Neural crest cell (in vitro differentiated cells): ENCODE measurements around the gene ZNF581. TPM values are rescaled to one million over a fixed set of nuclear protein-coding genes. Genes with fewer than 3 reads are reported as not detected.

Experiments used
- DNase-seq: peaks from one replicate; pipeline ENCODE4 v3.0.0; 2021; ENCODE audit warnings: low read depth, mixed read lengths, low spot score
- H3K27ac Mint-ChIP-seq: one replicate; pipeline ENCODE4 v1.8.0; 2021; ENCODE audit warnings: mild to moderate bottlenecking, mixed read lengths; ENCODE audit not compliant: unreplicated experiment
- H3K27me3 Mint-ChIP-seq: 2 replicates; pipeline ENCODE4 v1.8.0; 2021; ENCODE audit warnings: low read depth, mild to moderate bottlenecking, mixed read lengths
- H3K36me3 Mint-ChIP-seq: 2 replicates; pipeline ENCODE4 v1.8.0; 2021; ENCODE audit warnings: low read depth, mild to moderate bottlenecking, mixed read lengths
- H3K4me1 Mint-ChIP-seq: 2 replicates; pipeline ENCODE4 v1.8.0; 2021; ENCODE audit warnings: mixed read lengths
- H3K4me3 Mint-ChIP-seq: one replicate; pipeline ENCODE4 v1.8.0; 2021; ENCODE audit warnings: mild to moderate bottlenecking, mixed read lengths
- H3K9me3 Mint-ChIP-seq: 2 replicates; pipeline ENCODE4 v1.8.0; 2021; ENCODE audit warnings: mixed read lengths
- total RNA-seq: library from RNA; stranded (reverse); gene quantifications from 2 replicates; pipeline ENCODE4 v1.2.1, GENCODE V29; 2021
- TF ChIP-seq, protein P1 (sequence below): fragments of 200-600 bp; sonication (generic); conservative IDR thresholded peaks from 2 replicates; pipeline ENCODE4 v1.5.0; 2021; ENCODE audit warnings: antibody characterized with exemption, mild to moderate bottlenecking

The ZNF581 gene
- total RNA-seq, 1 donor from 2014 or later = 40.8 TPM

DNA sequence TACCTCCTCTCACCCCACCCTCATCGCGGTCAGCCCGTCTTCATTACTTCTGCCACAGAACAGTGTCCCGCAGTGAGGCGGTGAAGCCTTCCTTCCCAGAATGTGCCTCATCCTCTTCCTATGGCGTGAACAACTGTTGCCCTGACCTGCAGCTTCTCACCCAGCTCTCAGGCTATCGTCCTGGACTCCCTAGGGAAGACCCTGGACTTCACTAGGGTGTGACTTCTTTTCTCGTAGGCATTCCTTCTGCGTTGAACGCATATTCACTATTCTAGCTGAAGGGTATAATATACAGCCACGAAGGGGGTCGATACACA lies 37.0 kb upstream of the ZNF581 start:
- peak overlapping the region; percentile 97 for H3K4me3 Mint-ChIP-seq
- TF ChIP-seq, protein P1, sequence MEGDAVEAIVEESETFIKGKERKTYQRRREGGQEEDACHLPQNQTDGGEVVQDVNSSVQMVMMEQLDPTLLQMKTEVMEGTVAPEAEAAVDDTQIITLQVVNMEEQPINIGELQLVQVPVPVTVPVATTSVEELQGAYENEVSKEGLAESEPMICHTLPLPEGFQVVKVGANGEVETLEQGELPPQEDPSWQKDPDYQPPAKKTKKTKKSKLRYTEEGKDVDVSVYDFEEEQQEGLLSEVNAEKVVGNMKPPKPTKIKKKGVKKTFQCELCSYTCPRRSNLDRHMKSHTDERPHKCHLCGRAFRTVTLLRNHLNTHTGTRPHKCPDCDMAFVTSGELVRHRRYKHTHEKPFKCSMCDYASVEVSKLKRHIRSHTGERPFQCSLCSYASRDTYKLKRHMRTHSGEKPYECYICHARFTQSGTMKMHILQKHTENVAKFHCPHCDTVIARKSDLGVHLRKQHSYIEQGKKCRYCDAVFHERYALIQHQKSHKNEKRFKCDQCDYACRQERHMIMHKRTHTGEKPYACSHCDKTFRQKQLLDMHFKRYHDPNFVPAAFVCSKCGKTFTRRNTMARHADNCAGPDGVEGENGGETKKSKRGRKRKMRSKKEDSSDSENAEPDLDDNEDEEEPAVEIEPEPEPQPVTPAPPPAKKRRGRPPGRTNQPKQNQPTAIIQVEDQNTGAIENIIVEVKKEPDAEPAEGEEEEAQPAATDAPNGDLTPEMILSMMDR = no peak
- no peaks in the 10 kb centered on the region for H3K9me3 Mint-ChIP-seq
- peaks cover 43% of the 10 kb centered on the region for H3K4me1 Mint-ChIP-seq
- no peaks in the 10 kb centered on the region for H3K27me3 Mint-ChIP-seq
- peaks cover 7% of the 10 kb centered on the region for H3K36me3 Mint-ChIP-seq
- no peak for DNase-seq
- H3K27ac Mint-ChIP-seq = peak overlapping the region; percentile 76

- H3K9me3 Mint-ChIP-seq = no peaks in the 10 kb centered on the region
- H3K27ac Mint-ChIP-seq = peak overlapping the region; percentile 8
- H3K27me3 Mint-ChIP-seq = no peaks in the 10 kb centered on the region
- H3K4me3 Mint-ChIP-seq = peak overlapping the region; percentile 97
- H3K36me3 Mint-ChIP-seq = peaks cover 7% of the 10 kb centered on the region
- DNase-seq = no peak
- TF ChIP-seq, protein P1 = no peak
- peaks cover 43% of the 10 kb centered on the region for H3K4me1 Mint-ChIP-seq
Observed at GRCh38 chr19:55606817-55607216, 36.6 kb upstream of the ZNF581 start.

- Mint-ChIP-seq H3K4me1 (peaks cover 37% of the 10 kb centered on the region), H3K27me3 (no peaks in the 10 kb centered on the region), H3K9me3 (no peaks in the 10 kb centered on the region), H3K36me3 (peaks cover 13% of the 10 kb centered on the region), H3K4me3 (peak overlapping the region; percentile 18), H3K27ac (no peak overlapping the region)
- TF ChIP-seq, protein P1 = no peak
- no peak for DNase-seq
Observed at GRCh38 chr19:55609326-55609725, 34.1 kb upstream of the ZNF581 start.

DNA sequence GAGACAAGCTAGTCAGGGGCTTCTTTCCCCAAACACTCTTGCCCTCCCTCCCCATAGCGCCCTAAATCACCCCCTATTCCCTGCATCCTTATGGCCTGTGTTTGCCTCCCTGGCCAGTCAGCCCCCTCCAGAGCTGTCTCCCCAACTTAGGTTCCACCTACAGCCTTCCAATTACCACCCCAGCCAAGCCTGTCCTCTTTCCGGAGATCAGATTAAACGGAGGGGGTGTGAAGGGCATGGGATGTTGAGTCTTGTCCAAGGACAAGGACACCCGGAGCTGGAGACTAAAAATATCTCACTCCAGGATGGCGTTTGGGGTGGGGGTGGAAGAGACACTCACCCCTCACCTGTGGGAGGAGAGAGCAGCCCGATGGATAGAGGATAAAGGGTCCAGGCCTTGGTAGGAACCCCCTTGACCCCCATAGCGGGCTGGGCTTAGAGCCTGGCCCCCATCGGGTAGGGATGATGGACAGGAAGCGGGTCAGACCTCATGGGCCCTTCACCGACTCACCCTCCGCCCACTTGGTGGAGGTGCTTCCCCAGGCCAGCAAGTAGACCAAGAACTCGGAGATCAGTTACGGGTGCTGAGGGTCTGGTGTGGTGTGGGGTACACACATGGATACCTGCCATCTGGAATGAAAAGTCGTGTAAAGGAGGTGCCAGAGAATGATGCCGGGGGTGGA lies 32.0 kb upstream of the ZNF581 start:
- peak overlapping the region; percentile 69 for H3K4me3 Mint-ChIP-seq
- no peak overlapping the region for H3K27ac Mint-ChIP-seq
- no peaks in the 10 kb centered on the region for H3K27me3 Mint-ChIP-seq

GRCh38 chr19:55611983-55612645 lies 31.3 kb upstream of the ZNF581 start:
- Mint-ChIP-seq H3K4me1 (peaks cover 16% of the 10 kb centered on the region), H3K27ac (no peak overlapping the region), H3K4me3 (peak overlapping the region; percentile 38), H3K36me3 (peaks cover 16% of the 10 kb centered on the region), H3K27me3 (no peaks in the 10 kb centered on the region), H3K9me3 (no peaks in the 10 kb centered on the region)
- no peak for DNase-seq
- TF ChIP-seq, protein P1 = no peak

More for the DNA sequence above, 32.0 kb upstream of the ZNF581 start:
- TF ChIP-seq, protein P1 = no peak
- Mint-ChIP-seq H3K9me3 (no peaks in the 10 kb centered on the region), H3K4me1 (peaks cover 22% of the 10 kb centered on the region), H3K36me3 (peaks cover 13% of the 10 kb centered on the region)
- DNase-seq = no peak
